ENCODE results near the gene CASP2.

The CASP2 gene

GRCh38 chr7:143308632-143309031, 20.5 kb downstream of the CASP2 start:
- Histone ChIP-seq H3F3A (ENCODE audit: insufficient read depth, low read length) (no peaks in the 10 kb centered on the region), H3K36me3 (ENCODE audit: insufficient read depth, low read length) (peaks cover 63% of the 10 kb centered on the region), H3K27me3 (ENCODE audit: insufficient read depth, low read length) (no peaks in the 10 kb centered on the region), H3K4me1 (ENCODE audit: insufficient read depth, low read length, severe bottlenecking) (no peaks in the 10 kb centered on the region), H3K27ac (ENCODE audit: low read depth, low read length, poor library complexity, severe bottlenecking) (no peak overlapping the region), H3K79me2 (ENCODE audit: insufficient read depth, low read length) (no peaks in the 10 kb centered on the region), H4K20me1 (ENCODE audit: insufficient read depth, low read length) (no peaks in the 10 kb centered on the region), H3K9me2 (ENCODE audit: low read depth, low read length) (no peaks in the 10 kb centered on the region), H3K9me3 (ENCODE audit: low read length) (no peaks in the 10 kb centered on the region), H3K9ac (ENCODE audit: low read length) (no peak overlapping the region), H2AFZ (ENCODE audit: low read length) (no peak overlapping the region), H3K4me3 (ENCODE audit: low read depth, low read length, poor library complexity, severe bottlenecking) (no peak overlapping the region), H3K4me2 (ENCODE audit: low read length) (no peak overlapping the region)
- TF ChIP-seq EZH2 (IDR thresholded peaks at IDR 0.05; ENCODE audit: borderline replicate concordance, low read length), result no peak
- no peak for TF ChIP-seq CTCF (IDR thresholded peaks at IDR 0.05; ENCODE audit: low read length)

- Histone ChIP-seq H3K36me3 (ENCODE audit: insufficient read depth, low read length) (peaks cover 9% of the 10 kb centered on the region), H3K27ac (ENCODE audit: low read depth, low read length, poor library complexity, severe bottlenecking) (no peak overlapping the region), H3K27me3 (ENCODE audit: insufficient read depth, low read length) (no peaks in the 10 kb centered on the region), H3K9ac (ENCODE audit: low read length) (no peak overlapping the region), H3K79me2 (ENCODE audit: insufficient read depth, low read length) (no peaks in the 10 kb centered on the region), H3K9me2 (ENCODE audit: low read depth, low read length) (no peaks in the 10 kb centered on the region), H3K9me3 (ENCODE audit: low read length) (no peaks in the 10 kb centered on the region), H2AFZ (ENCODE audit: low read length) (no peak overlapping the region), H3F3A (ENCODE audit: insufficient read depth, low read length) (no peaks in the 10 kb centered on the region), H4K20me1 (ENCODE audit: insufficient read depth, low read length) (no peaks in the 10 kb centered on the region), H3K4me1 (ENCODE audit: insufficient read depth, low read length, severe bottlenecking) (no peaks in the 10 kb centered on the region), H3K4me3 (ENCODE audit: low read depth, low read length, poor library complexity, severe bottlenecking) (no peak overlapping the region), H3K4me2 (ENCODE audit: low read length) (no peak overlapping the region)
- TF ChIP-seq EZH2 (IDR thresholded peaks at IDR 0.05; ENCODE audit: borderline replicate concordance, low read length) (no peak), CTCF (IDR thresholded peaks at IDR 0.05; ENCODE audit: low read length) (no peak)
Observed at GRCh38 chr7:143314127-143314526, 26.0 kb downstream of the CASP2 start.

GRCh38 chr7:143315776-143316175, 27.6 kb downstream of the CASP2 start, which contains the start of gene CLCN1:
Gene CLCN1, plus strand, starts transcription at chr7:143316111. Its CDS starts 102 bp downstream, at chr7:143316213.
- TF ChIP-seq EZH2 (IDR thresholded peaks at IDR 0.05; ENCODE audit: borderline replicate concordance, low read length) (no peak), CTCF (IDR thresholded peaks at IDR 0.05; ENCODE audit: low read length) (no peak)
- no peak within 1 kb of the TSS for H3K9ac ChIP-seq (ENCODE audit: low read length)
- no peak within 1 kb of the TSS for H2AFZ ChIP-seq (ENCODE audit: low read length)
- no peaks in the 10 kb centered on the region for H3K4me1 ChIP-seq (ENCODE audit: insufficient read depth, low read length, severe bottlenecking)
- H3K27ac ChIP-seq (ENCODE audit: low read depth, low read length, poor library complexity, severe bottlenecking), result no peak within 1 kb of the TSS
- H3K4me3 ChIP-seq (ENCODE audit: low read depth, low read length, poor library complexity, severe bottlenecking), result no peak within 1 kb of the TSS
- no peaks in the 10 kb centered on the region for H3K9me2 ChIP-seq (ENCODE audit: low read depth, low read length)
- H3K4me2 ChIP-seq (ENCODE audit: low read length), result no peak within 1 kb of the TSS
- H4K20me1 ChIP-seq (ENCODE audit: insufficient read depth, low read length), result no peaks in the 10 kb centered on the region
- no peaks in the 10 kb centered on the region for H3K79me2 ChIP-seq (ENCODE audit: insufficient read depth, low read length)
- no peaks in the 10 kb centered on the region for H3F3A ChIP-seq (ENCODE audit: insufficient read depth, low read length)
- H3K36me3 ChIP-seq (ENCODE audit: insufficient read depth, low read length), result no peaks in the 10 kb centered on the region
- no peaks in the 10 kb centered on the region for H3K27me3 ChIP-seq (ENCODE audit: insufficient read depth, low read length)
- no peaks in the 10 kb centered on the region for H3K9me3 ChIP-seq (ENCODE audit: low read length)
